ENCODE measurements around the gene SPTBN2.
"Not testable (repeated sequence)": the region's sequence is repeated elsewhere in the genome, so short reads cannot be mapped to it uniquely, and the experiment has no call there.

SPTBN2 gene

DNA sequence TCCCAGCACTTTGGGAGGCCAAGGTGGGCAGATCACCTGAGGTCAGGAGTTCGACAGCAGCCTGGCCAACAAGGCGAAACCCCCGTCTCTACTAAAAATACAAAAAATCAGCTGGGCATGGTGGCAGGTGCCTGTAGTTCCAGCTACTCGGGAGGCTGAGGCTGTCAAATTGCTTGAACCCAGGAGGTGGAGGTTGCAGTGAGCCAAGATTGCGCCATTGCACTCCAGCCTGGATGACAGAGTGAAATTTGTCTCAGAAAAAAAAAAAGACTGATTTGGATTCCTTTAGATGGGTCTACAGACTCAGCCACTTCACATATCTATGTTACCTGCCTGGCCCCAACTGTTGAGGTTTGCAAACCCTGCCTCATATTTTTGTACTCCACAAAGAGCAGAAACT, 4.8 kb downstream of the SPTBN2 start:
- not testable (repeated sequence) for DNase-seq (ENCODE audit: low read depth in 1 of 2, low spot score in 1 of 2)

DNA sequence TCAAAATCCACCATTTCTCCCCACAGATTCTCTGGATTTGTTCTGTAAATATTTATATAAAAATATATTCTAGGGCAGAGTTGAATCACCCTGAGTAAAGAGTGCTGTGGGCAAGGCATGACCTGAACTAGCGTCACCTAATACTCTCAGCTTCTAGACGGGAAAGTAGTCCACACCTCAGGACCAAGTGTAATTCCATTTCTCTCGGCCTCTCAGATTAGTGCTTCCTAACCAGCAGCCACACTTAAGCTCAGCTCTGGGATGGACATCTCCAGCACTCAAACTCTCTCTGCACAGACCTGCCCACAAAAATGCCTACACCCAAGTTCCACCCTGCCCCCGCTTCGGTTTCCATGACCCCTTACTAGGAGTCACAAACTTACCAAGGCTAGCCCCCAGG, 5.3 kb downstream of the SPTBN2 start:
- no peak for DNase-seq (ENCODE audit: low read depth in 1 of 2, low spot score in 1 of 2)

DNA sequence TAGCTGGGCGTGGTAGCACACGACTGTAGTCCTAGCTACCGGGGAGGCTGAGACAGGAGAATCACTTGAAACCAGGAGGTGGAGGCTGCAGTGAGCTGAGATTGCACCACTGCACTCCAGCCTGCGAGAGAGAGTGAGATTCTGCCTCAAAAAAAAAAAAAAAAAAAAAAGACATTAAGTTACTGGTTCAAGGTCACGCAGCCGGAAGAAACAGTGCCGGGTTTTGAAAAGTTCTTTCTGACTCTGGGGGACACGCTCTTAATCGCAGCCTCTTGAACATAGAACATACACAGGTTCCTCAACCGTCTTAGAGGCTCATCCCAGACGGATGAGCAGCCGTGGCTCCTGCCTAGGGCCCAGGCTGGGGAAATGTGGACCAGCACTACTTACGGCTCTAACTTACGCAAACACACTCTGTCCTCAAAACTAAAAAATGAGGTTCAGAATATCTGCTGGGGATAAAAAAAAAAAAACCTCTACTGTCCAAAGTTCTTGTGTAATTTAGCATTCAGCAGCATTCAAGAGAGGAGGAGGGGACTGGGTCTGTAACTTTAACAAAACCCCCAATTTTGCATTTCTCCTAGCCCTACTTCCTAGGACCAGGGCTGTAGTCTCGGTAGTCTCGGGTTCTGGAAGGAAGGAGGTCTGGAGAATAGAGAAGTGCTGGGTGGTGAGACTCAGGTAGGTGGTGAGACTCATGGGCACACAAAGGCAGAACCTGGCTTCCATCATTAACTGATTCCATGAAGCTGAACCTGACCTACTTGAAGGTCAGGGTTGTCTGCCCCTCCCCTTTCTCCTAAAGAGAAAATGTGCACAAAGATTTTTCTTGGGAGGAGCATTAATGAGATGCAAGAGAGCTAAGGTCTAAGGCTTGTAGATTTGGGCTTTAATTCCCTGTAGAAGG, 6.0 kb downstream of the SPTBN2 start:
- no peak for DNase-seq (ENCODE audit: low read depth in 1 of 2, low spot score in 1 of 2)

DNA sequence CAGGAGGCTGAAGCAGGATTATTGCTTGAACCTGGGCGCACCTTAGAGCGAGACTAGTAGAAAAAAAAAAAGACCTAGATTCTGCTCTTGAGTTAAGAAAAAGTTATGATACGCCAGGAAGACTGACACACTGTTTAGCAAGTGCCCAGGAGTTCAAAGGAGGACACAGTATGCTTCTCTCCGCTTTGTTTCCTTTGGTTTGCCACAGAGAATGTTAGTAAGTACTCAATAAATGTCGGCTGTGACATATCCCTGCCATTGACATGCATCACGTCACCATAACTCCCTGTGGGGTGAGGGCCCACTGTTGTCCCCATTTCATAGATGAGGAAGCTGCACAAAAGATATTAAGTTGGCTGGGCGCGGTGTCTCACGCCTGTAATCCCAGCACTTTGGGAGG, 7.1 kb downstream of the SPTBN2 start:
- no peak for DNase-seq (ENCODE audit: low read depth in 1 of 2, low spot score in 1 of 2)

DNA sequence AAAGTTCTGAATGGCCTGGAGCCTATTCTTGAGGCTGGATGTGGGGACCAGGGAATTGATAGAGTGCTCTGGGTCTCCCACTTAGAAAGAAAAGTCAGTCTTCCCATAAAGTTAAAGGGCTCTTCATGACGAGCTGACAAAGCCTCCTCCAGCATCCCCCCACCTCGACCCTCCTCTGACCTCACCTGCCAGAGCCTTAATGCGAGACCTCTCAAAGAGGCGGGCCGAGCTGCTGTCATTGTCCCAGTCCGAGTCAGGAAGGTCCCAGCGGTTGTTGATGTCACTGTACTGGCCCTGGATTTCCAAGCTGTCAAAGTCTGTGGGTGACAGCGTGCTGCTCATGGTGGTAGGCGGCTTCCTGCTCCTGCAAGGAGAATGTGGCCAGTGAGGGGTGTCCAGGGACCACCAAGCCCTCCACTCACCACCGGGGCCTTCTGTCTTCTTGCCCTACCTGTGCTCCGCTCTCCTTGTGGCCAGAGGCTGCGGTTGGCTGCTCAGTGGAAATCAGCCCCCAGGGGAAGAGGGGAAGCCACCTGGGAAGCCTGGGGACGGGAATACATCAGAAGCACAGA, 8.0 kb downstream of the SPTBN2 start:
- DNase-seq (ENCODE audit: low read depth in 1 of 2, low spot score in 1 of 2): no peak

DNA sequence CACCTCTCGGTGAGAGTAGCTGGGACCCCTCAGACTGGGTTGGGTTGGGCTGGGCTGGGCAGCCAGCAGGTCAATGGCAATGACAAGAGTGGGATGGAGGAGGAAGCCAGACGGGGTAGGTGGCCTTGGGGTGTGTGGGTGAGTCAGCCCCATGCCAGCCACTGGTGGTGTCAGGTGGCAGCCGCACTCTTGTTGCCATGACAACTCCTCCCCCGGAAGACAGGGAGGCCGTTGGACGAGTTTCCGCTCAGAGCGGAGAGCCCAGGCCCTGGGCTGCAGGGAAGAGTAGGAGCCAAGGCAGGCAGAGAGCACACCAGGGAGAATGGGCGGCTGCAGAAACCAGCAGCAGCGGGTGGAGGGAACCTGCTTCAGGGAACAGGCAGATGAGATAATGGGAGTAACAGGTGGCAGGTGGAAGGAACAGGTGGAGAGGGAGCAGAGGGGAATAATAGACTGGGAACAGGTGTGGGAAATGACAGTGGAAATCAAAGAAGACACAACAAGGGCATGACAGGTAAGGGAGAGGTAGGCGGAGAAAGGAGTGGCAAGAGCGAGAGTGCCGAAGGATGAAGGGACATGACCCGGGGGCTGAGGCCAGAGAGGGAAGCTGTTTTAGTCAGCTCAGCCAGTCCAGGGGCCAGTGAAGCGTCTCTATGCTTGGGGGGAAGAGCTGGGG, 8.7 kb downstream of the SPTBN2 start:
- DNase-seq (ENCODE audit: low read depth in 1 of 2, low spot score in 1 of 2): no peak

DNA sequence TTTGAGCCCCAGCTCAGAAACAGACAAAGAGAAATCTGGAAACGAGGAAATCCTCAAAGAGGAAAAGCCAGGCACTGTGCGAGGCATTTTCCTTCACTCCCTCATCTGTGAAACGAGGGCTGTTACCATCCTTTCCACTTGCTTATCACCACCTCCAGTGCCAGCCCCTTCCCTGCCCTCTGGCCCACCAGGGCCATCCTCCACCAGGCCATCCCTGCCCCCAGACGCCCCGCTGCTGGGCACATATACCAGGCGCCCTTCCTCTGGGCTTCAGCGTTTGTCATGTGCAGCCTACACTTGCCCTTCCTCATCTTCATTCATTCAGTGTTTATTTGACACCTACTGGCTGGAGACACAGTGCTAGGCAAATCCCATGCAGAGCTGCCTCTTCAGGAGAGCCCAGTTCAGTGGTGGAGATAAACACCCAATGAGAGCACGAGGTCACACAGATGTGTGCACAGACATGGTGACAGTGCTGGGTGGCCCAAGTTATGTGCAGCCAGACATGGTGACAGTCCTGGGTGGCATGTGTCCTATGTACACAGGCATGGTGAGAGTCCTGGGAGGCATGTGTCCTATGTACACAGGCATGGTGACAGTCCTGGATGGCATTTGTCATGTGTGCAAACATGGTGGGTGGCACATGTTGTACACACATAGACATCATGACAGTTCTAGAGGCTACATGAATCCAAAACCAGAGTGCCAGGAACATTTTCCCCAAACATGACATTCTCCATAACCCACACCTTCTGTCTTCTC, 9.7 kb downstream of the SPTBN2 start:
- no peak for DNase-seq (ENCODE audit: low read depth in 1 of 2, low spot score in 1 of 2)

DNA sequence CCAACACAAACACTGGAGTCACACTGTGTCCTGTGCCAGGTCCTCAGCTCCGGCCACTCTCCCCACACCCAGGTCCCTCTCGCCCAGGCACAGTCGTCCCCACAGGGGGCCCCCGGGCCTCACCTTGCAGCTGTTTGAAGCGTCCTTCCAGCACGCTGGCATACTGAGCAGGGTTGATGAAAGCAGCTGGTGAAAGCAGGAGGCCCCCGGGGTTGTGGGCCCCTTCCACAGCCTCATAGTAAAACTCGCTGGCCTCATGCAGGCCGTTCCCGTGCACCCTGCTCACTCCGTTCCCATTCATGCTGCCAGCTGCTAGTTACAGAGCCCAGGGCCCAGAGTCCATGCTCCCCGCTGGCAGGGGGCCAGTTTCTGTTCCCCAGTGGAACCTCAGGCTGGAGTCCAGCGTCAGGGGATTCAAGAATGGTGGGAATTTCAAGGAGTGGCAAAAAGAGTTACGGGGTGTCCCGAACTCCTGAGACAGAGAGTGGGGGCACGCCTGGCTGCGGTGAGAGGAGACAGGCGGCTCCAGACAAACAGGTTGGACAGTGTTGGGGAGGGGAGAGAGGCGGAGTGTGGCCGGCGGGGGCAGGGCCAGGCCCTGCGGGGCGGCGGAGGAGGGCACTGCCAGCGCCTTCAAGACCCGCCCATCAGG, 10.6 kb downstream of the SPTBN2 start:
- DNase-seq (ENCODE audit: low read depth in 1 of 2, low spot score in 1 of 2): no peak

DNA sequence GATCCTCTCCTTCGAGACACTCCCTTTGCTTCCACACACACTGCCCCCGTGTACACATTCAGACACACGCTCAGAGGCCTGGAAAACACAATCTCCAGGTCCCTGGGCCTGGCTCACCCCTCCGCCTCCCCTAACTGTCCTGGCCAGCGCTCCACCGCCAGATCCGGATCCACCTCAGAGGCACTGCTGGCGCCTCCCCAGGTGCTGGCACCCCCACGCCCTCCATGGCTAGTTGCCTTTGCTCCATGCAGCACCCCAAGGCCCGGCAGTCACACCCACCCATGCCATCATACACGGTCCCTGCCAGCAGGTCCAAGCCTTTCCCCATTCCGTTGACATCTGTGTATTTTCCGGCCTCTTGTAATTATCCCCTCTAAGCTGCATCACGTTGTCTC, 11.1 kb downstream of the SPTBN2 start:
- DNase-seq (ENCODE audit: low read depth in 1 of 2, low spot score in 1 of 2): no peak

DNA sequence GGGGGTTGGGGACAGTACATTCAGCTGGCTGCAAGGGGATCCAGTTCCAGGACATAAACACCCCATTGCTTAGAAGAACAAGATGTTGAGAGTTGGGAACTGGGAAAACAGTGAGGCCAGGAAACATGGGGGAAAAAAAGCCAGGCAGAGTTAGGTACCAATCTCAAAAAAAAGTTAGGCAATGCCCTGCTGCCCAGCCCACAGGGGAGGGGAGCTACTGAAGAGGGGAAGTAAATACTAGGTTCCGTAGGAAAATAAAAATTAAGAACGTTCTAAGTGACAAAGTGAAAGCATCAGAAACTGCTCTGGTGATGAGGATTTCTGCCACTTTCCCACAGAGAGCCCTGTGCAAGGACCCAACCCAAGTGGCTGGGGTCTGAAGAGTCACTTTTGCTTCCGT, 12.0 kb downstream of the SPTBN2 start:
- no peak for DNase-seq (ENCODE audit: low read depth in 1 of 2, low spot score in 1 of 2)

DNA sequence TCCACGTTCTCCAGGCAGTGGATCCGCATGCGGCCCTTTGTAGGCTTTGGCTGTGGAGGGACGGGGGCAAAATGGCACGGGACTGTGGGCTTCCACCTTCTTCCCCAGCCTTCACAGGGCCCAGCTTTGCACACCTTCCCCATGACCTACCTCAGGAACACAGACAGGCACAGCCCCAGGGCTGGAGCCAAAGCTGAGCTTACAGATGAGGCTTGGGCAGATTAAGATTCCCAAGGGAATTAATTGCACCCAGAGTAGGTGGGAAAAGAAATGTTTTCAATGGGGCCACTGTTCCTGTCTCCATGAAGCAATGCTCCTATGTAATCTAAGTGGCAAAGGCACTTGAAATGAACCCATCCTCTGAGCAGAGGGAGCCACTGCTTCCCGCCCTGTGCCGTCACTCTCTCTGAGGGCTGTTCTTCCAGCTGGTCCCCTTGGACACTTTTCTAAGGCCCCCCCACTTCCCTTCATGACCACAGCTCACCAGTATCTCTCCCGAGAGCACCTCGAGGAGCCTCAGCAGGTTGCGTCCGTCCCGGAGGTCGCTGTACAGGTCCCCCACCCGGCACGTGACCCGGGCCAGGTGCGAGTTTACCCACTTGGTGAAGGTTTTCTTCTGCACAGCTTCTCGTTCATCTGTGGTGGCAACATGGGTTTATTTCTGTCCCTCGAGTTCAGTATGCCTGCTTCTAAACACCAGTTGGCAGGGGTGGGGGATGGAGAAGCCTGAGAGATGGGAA, 13.5 kb downstream of the SPTBN2 start:
- DNase-seq (ENCODE audit: low read depth in 1 of 2, low spot score in 1 of 2): no peak

DNA sequence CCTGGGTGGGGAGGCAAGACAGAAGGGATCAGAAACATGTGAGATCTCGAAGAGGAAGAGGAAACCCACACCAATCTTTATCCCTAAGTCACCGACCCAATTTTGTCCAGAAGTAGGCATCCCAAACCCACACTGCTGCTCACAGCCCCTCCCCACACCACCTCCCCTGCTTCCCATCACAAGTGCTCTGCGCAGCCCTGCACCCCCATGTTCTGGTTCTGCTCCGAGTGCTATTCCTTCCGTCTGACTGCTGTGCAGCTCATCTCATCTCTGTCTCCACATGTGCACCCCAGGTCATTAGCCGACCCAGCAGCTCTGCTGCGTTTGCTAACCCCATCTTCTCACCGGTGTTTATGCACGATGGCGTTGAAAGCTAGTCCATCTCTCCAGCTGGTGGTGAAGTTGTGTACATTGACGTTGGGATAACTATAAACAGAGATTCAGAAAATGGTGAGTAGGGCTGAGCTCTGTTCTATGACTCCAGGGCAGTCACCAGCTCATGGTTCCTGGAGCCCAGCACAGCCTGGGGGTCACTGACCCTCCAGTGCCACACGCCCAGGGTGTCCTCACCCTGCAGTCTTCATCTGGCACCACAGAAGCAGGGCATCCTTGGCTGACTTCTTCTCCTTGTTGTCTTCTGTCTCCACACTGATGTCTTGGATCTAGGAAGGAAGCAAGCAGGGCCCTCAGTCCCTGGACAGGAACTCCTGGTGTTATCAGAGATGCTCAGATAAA, 15.1 kb downstream of the SPTBN2 start:
- no peak for DNase-seq (ENCODE audit: low read depth in 1 of 2, low spot score in 1 of 2)

DNA sequence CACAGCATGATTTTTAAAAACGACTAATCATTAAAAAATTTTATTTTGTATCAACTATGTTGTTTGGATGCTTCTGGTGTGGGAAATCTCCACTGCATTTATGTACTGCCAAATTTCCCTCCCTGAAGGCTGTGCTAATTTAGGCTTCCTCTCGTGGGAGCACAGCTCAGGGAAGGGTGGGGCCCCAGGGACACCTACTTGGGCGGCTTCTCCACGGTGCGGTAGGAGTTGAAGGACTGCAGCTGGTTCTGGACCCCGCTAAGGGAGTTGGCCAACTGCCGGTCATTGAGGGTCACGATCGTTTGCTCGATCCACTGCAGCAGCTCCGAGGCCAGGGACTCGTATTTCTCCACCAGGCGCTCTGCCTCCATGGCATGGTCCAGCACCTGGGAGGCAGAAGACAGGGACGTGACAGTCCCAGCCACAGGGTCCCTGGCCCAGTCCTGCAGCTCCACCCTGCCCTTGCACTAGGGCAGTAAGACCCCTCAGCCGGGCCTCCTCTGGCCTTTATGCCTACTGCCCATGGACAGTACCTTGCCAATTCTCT, 18.6 kb downstream of the SPTBN2 start:
- no peak for DNase-seq (ENCODE audit: low read depth in 1 of 2, low spot score in 1 of 2)

DNA sequence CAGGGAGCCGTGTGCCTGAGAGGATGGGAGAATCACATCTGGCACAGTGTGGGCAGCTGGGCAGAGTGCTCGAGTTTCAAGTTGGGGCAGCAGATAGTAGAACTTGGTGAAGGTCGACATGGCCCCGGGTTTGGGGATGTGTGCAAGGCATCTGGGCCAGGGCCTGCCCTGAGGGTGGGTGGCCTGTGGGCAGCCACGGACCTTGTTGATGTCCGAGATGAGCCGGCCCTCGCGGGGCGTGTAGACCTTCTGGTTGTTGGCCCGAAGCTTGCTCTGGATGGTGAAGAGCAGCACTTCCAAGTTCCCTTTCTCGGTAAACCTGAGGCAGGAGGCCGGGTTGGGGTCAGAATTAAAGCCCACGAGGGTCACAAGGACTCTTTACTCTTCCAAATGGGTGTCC, 20.3 kb downstream of the SPTBN2 start:
- DNase-seq (ENCODE audit: low read depth in 1 of 2, low spot score in 1 of 2): no peak

DNA sequence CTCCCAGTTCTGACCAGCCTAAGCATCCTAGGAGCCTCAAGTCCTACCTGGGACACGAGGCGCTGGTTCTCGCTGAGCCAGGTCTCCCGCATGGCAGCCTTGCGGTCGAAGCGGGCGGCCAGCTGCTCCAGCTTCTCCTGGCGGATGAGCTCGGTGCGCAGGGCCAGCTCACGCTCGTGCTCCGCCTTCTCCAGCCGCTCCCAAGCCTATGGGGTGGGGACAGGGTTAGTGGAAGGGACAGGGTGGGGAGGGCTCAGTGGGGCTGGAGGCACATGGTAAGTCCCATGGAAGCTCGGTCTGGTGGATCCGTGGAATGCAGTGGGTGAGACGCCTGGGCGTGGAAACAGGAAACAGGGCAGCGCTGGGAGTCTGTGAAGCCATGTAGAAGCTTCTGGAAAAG, 20.9 kb downstream of the SPTBN2 start:
- DNase-seq (ENCODE audit: low read depth in 1 of 2, low spot score in 1 of 2): no peak

DNA sequence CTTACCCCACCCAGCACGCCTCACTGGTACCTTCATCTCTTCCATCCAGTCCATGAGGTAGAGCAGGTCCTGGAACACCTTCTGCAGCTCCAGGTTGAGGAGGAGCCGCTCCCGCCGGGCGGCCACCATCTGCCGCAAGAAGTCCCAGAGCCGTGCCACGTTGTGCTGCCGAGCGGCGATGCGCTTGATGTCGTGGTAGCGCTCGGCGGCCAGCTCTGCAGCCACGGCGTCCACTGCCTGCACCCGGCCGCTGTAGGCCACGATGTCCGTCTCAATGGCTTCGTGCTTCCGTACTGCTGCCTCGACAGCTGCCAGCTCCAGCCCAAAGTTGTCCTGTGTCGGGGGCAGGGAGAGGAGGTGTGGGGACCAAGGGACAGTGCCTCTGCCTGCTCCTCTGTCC, 21.5 kb downstream of the SPTBN2 start:
- no peak for DNase-seq (ENCODE audit: low read depth in 1 of 2, low spot score in 1 of 2)

DNA sequence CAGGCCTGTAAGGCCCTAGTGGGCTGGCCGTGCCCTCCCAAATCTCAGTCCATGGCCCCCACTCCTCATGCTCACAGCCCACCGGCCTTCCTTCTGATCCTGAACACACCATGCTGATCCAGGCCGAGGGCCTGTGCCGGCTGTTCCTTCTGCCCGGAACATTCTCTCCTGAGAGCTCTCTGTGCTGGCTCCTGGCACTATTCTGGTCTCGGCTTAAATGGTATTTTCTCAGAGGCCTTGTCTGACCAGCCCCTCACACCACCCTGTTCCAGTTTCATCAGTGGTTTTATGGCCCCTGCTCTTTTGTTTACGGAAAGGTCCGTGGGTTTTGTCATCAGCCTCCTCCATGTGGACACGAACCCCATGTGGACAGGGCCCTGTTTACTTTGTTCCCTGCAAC, 22.0 kb downstream of the SPTBN2 start:
- DNase-seq (ENCODE audit: low read depth in 1 of 2, low spot score in 1 of 2): no peak

DNA sequence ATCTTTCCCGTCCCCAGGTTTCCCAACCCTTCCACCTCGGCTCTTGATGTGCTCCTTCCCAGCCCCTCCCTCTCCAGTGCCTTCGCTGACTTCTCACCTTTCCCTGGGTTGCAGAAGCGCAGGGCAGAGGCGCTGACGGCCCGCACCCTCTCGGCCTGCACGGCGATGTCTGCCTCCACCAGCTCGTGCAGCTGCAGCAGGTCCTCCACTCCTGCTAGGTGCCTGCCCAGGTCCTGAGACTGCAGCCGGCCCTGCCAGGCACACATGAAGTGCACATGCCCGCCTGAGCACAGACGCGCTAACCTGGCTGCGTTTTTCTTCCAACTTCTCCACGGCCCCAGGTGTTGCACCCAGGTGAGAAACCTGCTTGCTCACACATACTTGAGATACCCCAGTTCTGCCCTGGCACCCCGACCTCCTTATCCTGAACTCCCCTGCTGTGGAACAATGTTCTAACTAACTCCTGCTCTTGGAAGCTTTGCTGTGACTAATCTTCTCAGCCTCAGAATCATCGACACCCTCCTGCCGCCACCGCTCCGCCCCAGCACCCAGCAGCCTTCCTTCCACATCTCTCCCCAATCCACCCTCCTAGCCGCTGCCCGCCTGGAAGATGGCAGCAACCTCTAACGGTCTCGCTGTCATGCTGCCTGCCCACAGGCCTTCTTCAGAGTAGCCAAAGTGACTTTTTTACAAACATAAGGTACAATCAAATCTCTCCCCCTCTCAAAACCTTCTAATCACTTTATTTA, 23.3 kb downstream of the SPTBN2 start:
- no peak for DNase-seq (ENCODE audit: low read depth in 1 of 2, low spot score in 1 of 2)
